SK-N-SH (cell line): ENCODE results near the gene ANKRD44. TPM values are rescaled to one million over a fixed set of nuclear protein-coding genes. Genes with fewer than 3 reads are reported as not detected.

ENCODE experiments used
- CTCF ChIA-PET: fragments of 300-600, 350-600 bp; formaldehyde crosslinking; extraction: SDS; loops from one replicate; lab custom pipeline; 2021; lab: Yijun Ruan, JAX
- POLR2A ChIA-PET: fragments of 350-600 bp; sonication (Branson Sonifier 250); formaldehyde crosslinking; extraction: SDS; loops from one replicate; lab custom pipeline; 2020; ENCODE audit warnings: antibody characterized with exemption, inconsistent platforms; lab: Yijun Ruan, JAX
- DNase-seq: peaks from one replicate; pipeline ENCODE4 v3.0.0; 2012
- H2AFZ ChIP-seq: fragments of 200-600 bp; sonication (generic); 2 replicates; pipeline ENCODE4 v1.8.1; 2016; ENCODE audit warnings: antibody characterized with exemption, mild to moderate bottlenecking, low read depth
- H3F3A ChIP-seq: fragments of 200-600 bp; sonication (generic); replicated peaks from 2 replicates; pipeline ENCODE3; 2016; ENCODE audit warnings: antibody characterized with exemption, mild to moderate bottlenecking; ENCODE audit not compliant: insufficient read depth
- H3K27ac ChIP-seq, 2 experiments: fragments of 200-500 bp in 1 of 2; fragments of 200-600 bp in 1 of 2; sonication (Bioruptor generic) in 1 of 2; sonication (generic), shearing (Covaris generic) in 1 of 2; 2 replicates each; pipeline versions ENCODE4 v1.5.1 to v1.6.1; 2014 to 2016; ENCODE audit warnings: low read depth in 2 of 2, inconsistent platforms in 1 of 2, low read length in 1 of 2, mild to moderate bottlenecking in 1 of 2, mixed read lengths in 1 of 2
- H3K27me3 ChIP-seq: fragments of 200-600 bp; sonication (generic), shearing (Covaris generic); 2 replicates; pipeline ENCODE4 v1.6.1; 2016; ENCODE audit warnings: mixed run types; ENCODE audit not compliant: insufficient read depth
- H3K36me3 ChIP-seq, 2 experiments: fragments of 200-500 bp in 1 of 2; fragments of 200-600 bp in 1 of 2; sonication (Bioruptor generic) in 1 of 2; sonication (generic) in 1 of 2; replicated peaks in 1 of 2; 2 replicates each; pipeline versions ENCODE3 to v1.5.1; 2014 to 2016; ENCODE audit warnings: low read length in 1 of 2, mild to moderate bottlenecking in 1 of 2; ENCODE audit not compliant: insufficient read depth in 2 of 2, control insufficient read depth in 1 of 2
- H3K4me1 ChIP-seq, 2 experiments: fragments of 200-500 bp in 1 of 2; fragments of 200-600 bp in 1 of 2; sonication (Bioruptor generic) in 1 of 2; sonication (generic), shearing (Covaris generic) in 1 of 2; 2 replicates each; pipeline versions ENCODE4 v1.5.1 to v1.6.1; 2014 to 2016; ENCODE audit warnings: low read depth in 1 of 2, low read length in 1 of 2, mixed run types in 1 of 2; ENCODE audit not compliant: insufficient read depth in 2 of 2, control insufficient read depth in 1 of 2
- H3K4me2 ChIP-seq: fragments of 200-600 bp; sonication (generic), shearing (Covaris generic); 2 replicates; pipeline ENCODE4 v1.6.1; 2017; ENCODE audit warnings: mixed run types
- H3K4me3 ChIP-seq, 2 experiments: fragments of 200-500 bp in 1 of 2; fragments of 200-600 bp in 1 of 2; sonication (Bioruptor generic) in 1 of 2; sonication (generic), shearing (Covaris generic) in 1 of 2; 2 replicates each; pipeline versions ENCODE4 v1.5.1 to v1.8.1; 2014 to 2016; ENCODE audit warnings: low read depth in 2 of 2, inconsistent platforms in 1 of 2, low read length in 1 of 2, mild to moderate bottlenecking in 1 of 2, mixed read lengths in 1 of 2, moderate library complexity in 1 of 2
- H3K79me2 ChIP-seq: fragments of 200-600 bp; sonication (generic); 2 replicates; pipeline ENCODE4 v1.8.1; 2017; ENCODE audit warnings: mild to moderate bottlenecking; ENCODE audit not compliant: insufficient read depth
- H3K9ac ChIP-seq: fragments of 200-600 bp; sonication (generic); 2 replicates; pipeline ENCODE4 v1.6.1; 2017; ENCODE audit warnings: mixed run types
- H3K9me2 ChIP-seq: fragments of 200-600 bp; sonication (generic); 2 replicates; pipeline ENCODE4 v1.6.1; 2017; ENCODE audit warnings: mixed run types
- H3K9me3 ChIP-seq: fragments of 200-600 bp; sonication (generic); 2 replicates; pipeline ENCODE4 v1.6.1; 2017; ENCODE audit warnings: mixed run types, mild to moderate bottlenecking, moderate library complexity
- H4K20me1 ChIP-seq: fragments of 200-600 bp; sonication (generic); 2 replicates; pipeline ENCODE4 v1.6.1; 2017; ENCODE audit warnings: mild to moderate bottlenecking, mixed run types; ENCODE audit not compliant: insufficient read depth
- ELF1 ChIP-seq: IDR thresholded peaks from 2 replicates; pipeline ENCODE4 v1.4.0; 2012
- EP300 ChIP-seq, 2 experiments: IDR thresholded peaks; 2 replicates each; pipeline versions ENCODE4 v1.4.0 to v1.6.1; 2012; ENCODE audit warnings: borderline replicate concordance in 1 of 2, low read depth in 1 of 2, low read length in 1 of 2
- EZH2phosphoT487 ChIP-seq: fragments of 200-600 bp; sonication (generic); IDR thresholded peaks from 2 replicates; pipeline ENCODE4 v1.6.1; 2017; ENCODE audit warnings: low read depth, mixed run types, mild to moderate bottlenecking, antibody characterized with exemption, moderate library complexity, borderline replicate concordance
- FOSL2 ChIP-seq: IDR thresholded peaks from 2 replicates; pipeline ENCODE4 v1.4.0; 2012; ENCODE audit warnings: low read depth, mild to moderate bottlenecking, moderate library complexity, borderline replicate concordance
- FOXM1 ChIP-seq: IDR thresholded peaks from 2 replicates; pipeline ENCODE4 v1.4.0; 2012; ENCODE audit warnings: low read depth, mild to moderate bottlenecking
- GABPA ChIP-seq: IDR thresholded peaks from 2 replicates; pipeline ENCODE4 v1.4.0; 2012; ENCODE audit warnings: low read depth, mild to moderate bottlenecking
- GATA2 ChIP-seq: sonication (generic); formaldehyde crosslinking; IDR thresholded peaks from 2 replicates; pipeline ENCODE4 v1.5.0; 2020; ENCODE audit warnings: mild to moderate bottlenecking, missing genetic modification reagents
- JUND ChIP-seq: IDR thresholded peaks from 2 replicates; pipeline ENCODE4 v1.4.0; 2012
- MEF2A ChIP-seq: IDR thresholded peaks from 2 replicates; pipeline ENCODE4 v1.4.0; 2012; ENCODE audit warnings: low read depth, borderline replicate concordance
- MXI1 ChIP-seq: IDR thresholded peaks from 2 replicates; pipeline ENCODE4 v1.6.1; 2012; ENCODE audit warnings: mild to moderate bottlenecking, low read depth, low read length, improper control_type of control experiment
- NFIC ChIP-seq: IDR thresholded peaks from 2 replicates; pipeline ENCODE4 v1.4.0; 2012; ENCODE audit warnings: borderline replicate concordance
- POLR2AphosphoS5 ChIP-seq: IDR thresholded peaks from 2 replicates; pipeline ENCODE4 v1.6.1; 2012; ENCODE audit warnings: low read depth, low read length
- RAD21 ChIP-seq: IDR thresholded peaks from 2 replicates; pipeline ENCODE4 v1.6.1; 2012; ENCODE audit warnings: mild to moderate bottlenecking, low read length
- RCOR1 ChIP-seq: fragments of 150-350 bp; IDR thresholded peaks from 2 replicates; pipeline ENCODE4 v1.6.1; 2017; ENCODE audit warnings: antibody characterized with exemption, low read length
- RFX5 ChIP-seq: IDR thresholded peaks from 2 replicates; pipeline ENCODE4 v1.6.1; 2012; ENCODE audit warnings: mild to moderate bottlenecking, improper control_type of control experiment, low read length
- RXRA ChIP-seq: IDR thresholded peaks from 2 replicates; pipeline ENCODE4 v1.4.0; 2012; ENCODE audit warnings: low read depth, mild to moderate bottlenecking, borderline replicate concordance
- SIN3A ChIP-seq: IDR thresholded peaks from 2 replicates; pipeline ENCODE4 v1.6.1; 2012; ENCODE audit warnings: low read depth, mild to moderate bottlenecking, low read length, moderate library complexity, borderline replicate concordance
- SMC3 ChIP-seq: IDR thresholded peaks from 2 replicates; pipeline ENCODE4 v1.6.1; 2012; ENCODE audit warnings: low read depth, low read length, improper control_type of control experiment
- TAF1 ChIP-seq: IDR thresholded peaks from 2 replicates; pipeline ENCODE4 v1.6.1; 2012; ENCODE audit warnings: low read depth, mild to moderate bottlenecking, low read length, moderate library complexity, borderline replicate concordance
- TCF12 ChIP-seq: IDR thresholded peaks from 2 replicates; pipeline ENCODE4 v1.4.0; 2012
- TEAD4 ChIP-seq: IDR thresholded peaks from 2 replicates; pipeline ENCODE4 v1.4.0; 2012; ENCODE audit warnings: mild to moderate bottlenecking, borderline replicate concordance; ENCODE audit not compliant: insufficient read depth
- ZBTB33 ChIP-seq: IDR thresholded peaks from 2 replicates; pipeline ENCODE4 v1.4.0; 2012; ENCODE audit warnings: low read depth, borderline replicate concordance
- WGBS: methylation state at CpG from one replicate; pipeline ENCODE4 v1.1.6; 2017; ENCODE audit warnings: low lambda C conversion rate; 5-methylcytosine and 5-hydroxymethylcytosine counted together
- polyA plus RNA-seq, 3 experiments: library from polyadenylated mRNA; depleted of rRNA; stranded (reverse); fragments of >200 nt; gene quantifications; 2 replicates each; pipeline ENCODE4 v1.2.3, GENCODE V29; 2012
- TF ChIP-seq, protein P1 (sequence below): IDR thresholded peaks from 2 replicates; pipeline ENCODE4 v1.4.0; 2012; ENCODE audit warnings: low read depth, borderline replicate concordance
- TF ChIP-seq, protein P2 (sequence below): fragments of 200-600 bp; sonication (generic); IDR thresholded peaks from 2 replicates; pipeline ENCODE4 v1.6.1; 2017; ENCODE audit warnings: antibody characterized with exemption, mild to moderate bottlenecking, moderate library complexity
- TF ChIP-seq, protein P3 (sequence below): fragments of 150-350 bp; IDR thresholded peaks from 2 replicates; pipeline ENCODE4 v1.6.1; 2016; ENCODE audit warnings: mild to moderate bottlenecking, low read depth, low read length
- TF ChIP-seq, protein P4 (sequence below): IDR thresholded peaks from 2 replicates; pipeline ENCODE4 v1.6.1; 2012; ENCODE audit warnings: mild to moderate bottlenecking, low read depth, low read length, moderate library complexity

Gene ANKRD44
- polyA plus RNA-seq, 1 of the 3 experiments (the other 2 are of a cell fraction): 12.5 TPM

- no peaks in the 10 kb centered on the region for H3K27me3 ChIP-seq
- peak overlapping the region in 1 of 2 experiments; percentile 9; a peak in 1 of 4 replicates for H3K4me3 ChIP-seq
- no peaks in the 10 kb centered on the region for H3K9me2 ChIP-seq
- ChIA-PET CTCF (interaction anchor here (1.1 to 3.1 kb wide), 5 partner anchors 11 to 142 kb away, joined by 3 to 19 read pairs (median 4); no protein-coding TSS in a partner anchor), POLR2A (interaction anchor here (0.6 to 1.3 kb wide), 3 partner anchors 10 to 76 kb away, joined by 3 read pairs; no protein-coding TSS in a partner anchor)
- no peaks in the 10 kb centered on the region for H4K20me1 ChIP-seq
- H2AFZ ChIP-seq: peak overlapping the region; percentile 42
- peaks cover 4% of the 10 kb centered on the region for H3F3A ChIP-seq
- peak; percentile 87 for DNase-seq
- no peaks in the 10 kb centered on the region for H3K36me3 ChIP-seq
- 19% methylated on average over 9 of the region's 9 CpGs for WGBS
- peak overlapping the region; percentile 43 to 98 for H3K27ac ChIP-seq
- H3K4me1 ChIP-seq: peaks cover 20 to 22% of the 10 kb centered on the region in 2 experiments; a peak in 2 of 4 replicates
- H3K9ac ChIP-seq: peak overlapping the region; percentile 39
- no peaks in the 10 kb centered on the region for H3K79me2 ChIP-seq
- no peaks in the 10 kb centered on the region for H3K9me3 ChIP-seq
- peak overlapping the region; percentile 67 for H3K4me2 ChIP-seq
- TF ChIP-seq TEAD4 (no peak), MXI1 (peak; percentile 72), GABPA (no peak), EZH2phosphoT487 (no peak), FOSL2 (no peak), SIN3A (no peak), TAF1 (no peak; the same call in 1 of the 2 replicates), RAD21 (peak; percentile 15), SMC3 (peak; percentile 24; the same call in 1 of the 2 replicates), RCOR1 (0 out of 2 replicates have a peak, but pooled peaks have one; percentile 49), FOXM1 (no peak), EP300 (IDR thresholded peaks at IDR 0.05; ENCODE audit: borderline replicate concordance in 1 of 2, low read depth in 1 of 2, low read length in 1 of 2) (peak in 1 of 2 experiments; percentile 73; a peak in 2 of 4 replicates), RXRA (no peak), POLR2AphosphoS5 (no peak), ZBTB33 (no peak), RFX5 (0 out of 2 replicates have a peak, but pooled peaks have one; percentile 42), JUND (no peak), MEF2A (no peak), NFIC (no peak), ELF1 (no peak), TCF12 (peak; percentile 52), GATA2 (CRISPR knock-in tag) (no peak)
- TF ChIP-seq, protein P1, sequence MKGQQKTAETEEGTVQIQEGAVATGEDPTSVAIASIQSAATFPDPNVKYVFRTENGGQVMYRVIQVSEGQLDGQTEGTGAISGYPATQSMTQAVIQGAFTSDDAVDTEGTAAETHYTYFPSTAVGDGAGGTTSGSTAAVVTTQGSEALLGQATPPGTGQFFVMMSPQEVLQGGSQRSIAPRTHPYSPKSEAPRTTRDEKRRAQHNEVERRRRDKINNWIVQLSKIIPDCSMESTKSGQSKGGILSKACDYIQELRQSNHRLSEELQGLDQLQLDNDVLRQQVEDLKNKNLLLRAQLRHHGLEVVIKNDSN: no peak
- TF ChIP-seq, protein P2, sequence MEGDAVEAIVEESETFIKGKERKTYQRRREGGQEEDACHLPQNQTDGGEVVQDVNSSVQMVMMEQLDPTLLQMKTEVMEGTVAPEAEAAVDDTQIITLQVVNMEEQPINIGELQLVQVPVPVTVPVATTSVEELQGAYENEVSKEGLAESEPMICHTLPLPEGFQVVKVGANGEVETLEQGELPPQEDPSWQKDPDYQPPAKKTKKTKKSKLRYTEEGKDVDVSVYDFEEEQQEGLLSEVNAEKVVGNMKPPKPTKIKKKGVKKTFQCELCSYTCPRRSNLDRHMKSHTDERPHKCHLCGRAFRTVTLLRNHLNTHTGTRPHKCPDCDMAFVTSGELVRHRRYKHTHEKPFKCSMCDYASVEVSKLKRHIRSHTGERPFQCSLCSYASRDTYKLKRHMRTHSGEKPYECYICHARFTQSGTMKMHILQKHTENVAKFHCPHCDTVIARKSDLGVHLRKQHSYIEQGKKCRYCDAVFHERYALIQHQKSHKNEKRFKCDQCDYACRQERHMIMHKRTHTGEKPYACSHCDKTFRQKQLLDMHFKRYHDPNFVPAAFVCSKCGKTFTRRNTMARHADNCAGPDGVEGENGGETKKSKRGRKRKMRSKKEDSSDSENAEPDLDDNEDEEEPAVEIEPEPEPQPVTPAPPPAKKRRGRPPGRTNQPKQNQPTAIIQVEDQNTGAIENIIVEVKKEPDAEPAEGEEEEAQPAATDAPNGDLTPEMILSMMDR: no peak
- TF ChIP-seq, protein P3, sequence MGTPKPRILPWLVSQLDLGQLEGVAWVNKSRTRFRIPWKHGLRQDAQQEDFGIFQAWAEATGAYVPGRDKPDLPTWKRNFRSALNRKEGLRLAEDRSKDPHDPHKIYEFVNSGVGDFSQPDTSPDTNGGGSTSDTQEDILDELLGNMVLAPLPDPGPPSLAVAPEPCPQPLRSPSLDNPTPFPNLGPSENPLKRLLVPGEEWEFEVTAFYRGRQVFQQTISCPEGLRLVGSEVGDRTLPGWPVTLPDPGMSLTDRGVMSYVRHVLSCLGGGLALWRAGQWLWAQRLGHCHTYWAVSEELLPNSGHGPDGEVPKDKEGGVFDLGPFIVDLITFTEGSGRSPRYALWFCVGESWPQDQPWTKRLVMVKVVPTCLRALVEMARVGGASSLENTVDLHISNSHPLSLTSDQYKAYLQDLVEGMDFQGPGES: no peak
- TF ChIP-seq, protein P4, sequence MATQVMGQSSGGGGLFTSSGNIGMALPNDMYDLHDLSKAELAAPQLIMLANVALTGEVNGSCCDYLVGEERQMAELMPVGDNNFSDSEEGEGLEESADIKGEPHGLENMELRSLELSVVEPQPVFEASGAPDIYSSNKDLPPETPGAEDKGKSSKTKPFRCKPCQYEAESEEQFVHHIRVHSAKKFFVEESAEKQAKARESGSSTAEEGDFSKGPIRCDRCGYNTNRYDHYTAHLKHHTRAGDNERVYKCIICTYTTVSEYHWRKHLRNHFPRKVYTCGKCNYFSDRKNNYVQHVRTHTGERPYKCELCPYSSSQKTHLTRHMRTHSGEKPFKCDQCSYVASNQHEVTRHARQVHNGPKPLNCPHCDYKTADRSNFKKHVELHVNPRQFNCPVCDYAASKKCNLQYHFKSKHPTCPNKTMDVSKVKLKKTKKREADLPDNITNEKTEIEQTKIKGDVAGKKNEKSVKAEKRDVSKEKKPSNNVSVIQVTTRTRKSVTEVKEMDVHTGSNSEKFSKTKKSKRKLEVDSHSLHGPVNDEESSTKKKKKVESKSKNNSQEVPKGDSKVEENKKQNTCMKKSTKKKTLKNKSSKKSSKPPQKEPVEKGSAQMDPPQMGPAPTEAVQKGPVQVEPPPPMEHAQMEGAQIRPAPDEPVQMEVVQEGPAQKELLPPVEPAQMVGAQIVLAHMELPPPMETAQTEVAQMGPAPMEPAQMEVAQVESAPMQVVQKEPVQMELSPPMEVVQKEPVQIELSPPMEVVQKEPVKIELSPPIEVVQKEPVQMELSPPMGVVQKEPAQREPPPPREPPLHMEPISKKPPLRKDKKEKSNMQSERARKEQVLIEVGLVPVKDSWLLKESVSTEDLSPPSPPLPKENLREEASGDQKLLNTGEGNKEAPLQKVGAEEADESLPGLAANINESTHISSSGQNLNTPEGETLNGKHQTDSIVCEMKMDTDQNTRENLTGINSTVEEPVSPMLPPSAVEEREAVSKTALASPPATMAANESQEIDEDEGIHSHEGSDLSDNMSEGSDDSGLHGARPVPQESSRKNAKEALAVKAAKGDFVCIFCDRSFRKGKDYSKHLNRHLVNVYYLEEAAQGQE: no peak
These were observed 55.0 kb downstream of the ANKRD44 start for GRCh38 chr2:197255543-197255942.
